Smooth muscle cell (in vitro differentiated cells): ENCODE results near the gene TMEM88. TPM values are rescaled to one million over a fixed set of nuclear protein-coding genes. Genes with fewer than 3 reads are reported as not detected.

Experiments used
- DNase-seq: peaks from one replicate; lab custom pipeline; 2025; ENCODE audit not compliant: unreplicated experiment; lab: John Stamatoyannopoulos, UW
- H2AFZ ChIP-seq: fragments of 200-600 bp; sonication (generic); 2 replicates; pipeline ENCODE4 v1.6.0; 2016; ENCODE audit warnings: antibody characterized with exemption, low read depth, mild to moderate bottlenecking
- H3F3A ChIP-seq: fragments of 200-600 bp; sonication (generic); 2 replicates; pipeline ENCODE4 v1.6.0; 2017; ENCODE audit warnings: antibody characterized with exemption, low read depth
- H3K27ac ChIP-seq: fragments of 200-600 bp; sonication (generic); 2 replicates; pipeline ENCODE4 v1.5.1; 2016; ENCODE audit warnings: low read depth, mild to moderate bottlenecking
- H3K27me3 ChIP-seq: fragments of 200-600 bp; sonication (generic); 2 replicates; pipeline ENCODE4 v1.6.1; 2016; ENCODE audit warnings: low read depth, mild to moderate bottlenecking
- H3K36me3 ChIP-seq: fragments of 200-600 bp; sonication (generic); 2 replicates; pipeline ENCODE4 v1.5.1; 2016; ENCODE audit warnings: low read depth
- H3K4me1 ChIP-seq: fragments of 200-600 bp; sonication (generic); 2 replicates; pipeline ENCODE4 v1.5.1; 2016; ENCODE audit warnings: low read depth
- H3K4me2 ChIP-seq: fragments of 200-600 bp; sonication (generic); 2 replicates; pipeline ENCODE4 v1.6.0; 2016; ENCODE audit warnings: mild to moderate bottlenecking
- H3K4me3 ChIP-seq: fragments of 200-600 bp; sonication (generic); 2 replicates; pipeline ENCODE4 v1.5.1; 2016; ENCODE audit warnings: mild to moderate bottlenecking
- H3K79me2 ChIP-seq: fragments of 200-600 bp; sonication (generic); 2 replicates; pipeline ENCODE4 v1.6.0; 2016; ENCODE audit warnings: low read depth, mild to moderate bottlenecking
- H3K9ac ChIP-seq: fragments of 200-600 bp; sonication (generic); 2 replicates; pipeline ENCODE4 v1.6.0; 2016; ENCODE audit warnings: low read depth
- H3K9me3 ChIP-seq: fragments of 200-600 bp; sonication (generic); replicated peaks from 2 replicates; pipeline ENCODE4 v1.5.1; 2016; ENCODE audit warnings: low read depth
- H4K20me1 ChIP-seq: fragments of 200-600 bp; sonication (generic); 2 replicates; pipeline ENCODE4 v1.6.0; 2016; ENCODE audit warnings: low read depth
- WGBS: methylation state at CpG from one replicate; pipeline ENCODE4 v1.1.7; 2016; ENCODE audit warnings: low lambda C conversion rate; 5-methylcytosine and 5-hydroxymethylcytosine counted together
- polyA plus RNA-seq: library from polyadenylated mRNA; unstranded; fragments of >200 nt; fragmentation: Nextera tagmentation; extraction: Ambion mirVana; gene quantifications from 2 replicates; pipeline ENCODE4 v1.2.1, GENCODE V29; 2016
- total RNA-seq: library from RNA; depleted of rRNA; stranded (reverse); fragments of >200 nt; gene quantifications from 2 replicates; pipeline ENCODE4 v1.2.3, GENCODE V29; 2014
- TF ChIP-seq, protein P1 (sequence below): fragments of 200-600 bp; sonication (generic); IDR thresholded peaks from 2 replicates; pipeline ENCODE4 v1.5.1; 2017; ENCODE audit warnings: borderline replicate concordance, mild to moderate bottlenecking, antibody characterized with exemption; ENCODE audit not compliant: insufficient read depth, poor library complexity, severe bottlenecking

TMEM88 gene
- total and polyA plus RNA-seq, 2 experiments from 2014 or later, result 5.1 to 16.1 TPM

DNA sequence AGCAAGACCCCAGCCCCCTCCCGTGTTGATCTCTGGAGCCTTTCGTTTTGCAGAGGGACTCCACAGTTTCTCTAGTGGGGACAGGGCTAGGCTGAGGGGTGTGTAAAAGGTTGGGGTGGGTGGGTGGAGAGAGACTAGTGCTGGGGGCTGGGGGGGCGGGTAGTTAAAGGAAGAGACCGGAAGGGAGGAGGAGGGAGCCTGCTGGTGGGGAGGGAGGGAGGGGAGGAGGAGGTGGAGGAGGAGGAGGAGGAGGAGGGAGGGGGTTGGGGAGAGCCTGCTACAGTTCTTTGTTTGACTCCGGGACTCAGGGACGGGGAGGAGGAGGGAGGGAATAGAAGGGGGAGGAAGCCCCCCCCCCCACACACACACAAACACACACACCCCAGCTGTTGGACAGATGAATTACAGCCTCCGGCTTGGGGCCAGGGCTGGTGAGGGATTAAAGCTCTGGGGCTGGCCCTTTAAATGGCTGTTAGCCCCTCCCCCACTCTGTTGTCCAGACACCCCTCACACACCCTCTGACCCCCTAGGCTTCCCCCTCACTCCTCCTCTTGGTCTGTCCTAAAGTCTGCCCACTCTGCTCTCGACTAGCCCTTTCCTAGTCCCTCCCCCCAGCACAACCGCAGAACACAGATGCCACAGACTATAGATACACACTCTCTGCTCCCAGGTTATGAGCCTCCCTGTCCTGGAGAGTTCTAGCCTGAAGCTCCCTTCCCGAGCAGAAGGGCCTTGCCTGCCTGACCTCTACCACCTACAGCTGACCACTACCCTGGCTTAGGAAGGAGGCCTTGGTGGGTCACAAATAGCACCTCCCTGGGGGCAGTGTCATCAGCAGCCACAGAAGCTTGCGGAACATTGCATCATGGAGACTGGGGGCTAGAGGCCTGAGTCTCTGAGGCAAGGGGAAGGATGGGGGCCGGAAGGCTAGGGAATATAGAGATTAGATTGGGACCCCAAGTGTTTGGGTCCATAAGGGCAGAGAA is 16.5 kb upstream of the TMEM88 start:
- peak overlapping the region; percentile 100 for H3K27ac ChIP-seq
- TF ChIP-seq, protein P1, sequence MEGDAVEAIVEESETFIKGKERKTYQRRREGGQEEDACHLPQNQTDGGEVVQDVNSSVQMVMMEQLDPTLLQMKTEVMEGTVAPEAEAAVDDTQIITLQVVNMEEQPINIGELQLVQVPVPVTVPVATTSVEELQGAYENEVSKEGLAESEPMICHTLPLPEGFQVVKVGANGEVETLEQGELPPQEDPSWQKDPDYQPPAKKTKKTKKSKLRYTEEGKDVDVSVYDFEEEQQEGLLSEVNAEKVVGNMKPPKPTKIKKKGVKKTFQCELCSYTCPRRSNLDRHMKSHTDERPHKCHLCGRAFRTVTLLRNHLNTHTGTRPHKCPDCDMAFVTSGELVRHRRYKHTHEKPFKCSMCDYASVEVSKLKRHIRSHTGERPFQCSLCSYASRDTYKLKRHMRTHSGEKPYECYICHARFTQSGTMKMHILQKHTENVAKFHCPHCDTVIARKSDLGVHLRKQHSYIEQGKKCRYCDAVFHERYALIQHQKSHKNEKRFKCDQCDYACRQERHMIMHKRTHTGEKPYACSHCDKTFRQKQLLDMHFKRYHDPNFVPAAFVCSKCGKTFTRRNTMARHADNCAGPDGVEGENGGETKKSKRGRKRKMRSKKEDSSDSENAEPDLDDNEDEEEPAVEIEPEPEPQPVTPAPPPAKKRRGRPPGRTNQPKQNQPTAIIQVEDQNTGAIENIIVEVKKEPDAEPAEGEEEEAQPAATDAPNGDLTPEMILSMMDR, result no peak
- no peaks in the 10 kb centered on the region for H3K36me3 ChIP-seq
- 13% methylated on average over 6 of the region's 12 CpGs for WGBS
- H2AFZ ChIP-seq, result no peak overlapping the region
- H3K4me2 ChIP-seq, result peak overlapping the region; percentile 90
- peaks cover 26% of the 10 kb centered on the region for H4K20me1 ChIP-seq
- no peaks in the 10 kb centered on the region for H3K27me3 ChIP-seq
- peaks cover 28% of the 10 kb centered on the region for H3K4me1 ChIP-seq
- DNase-seq, result no peak
- H3K9me3 ChIP-seq, result no peaks in the 10 kb centered on the region
- peaks cover 49% of the 10 kb centered on the region for H3F3A ChIP-seq
- peaks cover 22% of the 10 kb centered on the region for H3K79me2 ChIP-seq
- peak overlapping the region; percentile 100 for H3K9ac ChIP-seq
- H3K4me3 ChIP-seq, result peak overlapping the region; percentile 76

DNA sequence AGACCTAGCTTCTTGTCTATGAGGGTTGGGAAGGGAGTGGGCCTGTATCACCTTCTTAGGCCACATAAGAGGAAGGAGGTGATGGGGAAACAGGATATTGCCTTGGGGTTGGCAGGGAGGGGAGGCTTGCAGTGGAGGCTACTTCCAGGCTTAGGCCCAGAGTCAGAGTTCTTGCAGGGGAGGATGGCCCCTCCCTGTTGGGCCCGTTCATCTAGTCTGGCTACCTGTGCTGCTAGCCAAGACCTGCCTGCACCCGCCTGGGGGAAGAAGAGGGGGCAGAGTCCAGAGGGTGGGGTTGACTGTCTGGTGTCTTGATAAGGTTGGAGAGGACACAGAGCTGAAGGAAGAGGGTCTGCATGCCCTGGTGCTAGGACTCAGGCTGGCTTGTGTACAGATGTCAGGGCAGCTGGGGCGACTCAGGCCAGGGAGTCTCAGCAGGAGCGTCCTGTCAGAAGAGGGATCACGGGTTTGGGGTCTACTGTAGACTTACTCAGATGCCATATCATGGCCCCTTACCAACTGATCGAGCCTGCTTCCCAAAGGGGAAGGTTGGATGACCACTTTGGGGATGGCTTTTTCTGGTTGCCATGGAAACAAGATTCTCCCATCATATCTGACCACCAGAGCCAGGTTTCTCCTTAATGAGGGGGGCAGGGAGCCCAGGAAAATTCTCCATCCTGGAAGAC is 15.5 kb upstream of the TMEM88 start:
- Histone ChIP-seq H3K27ac (peak overlapping the region; percentile 100), H3K9me3 (no peaks in the 10 kb centered on the region)

DNA sequence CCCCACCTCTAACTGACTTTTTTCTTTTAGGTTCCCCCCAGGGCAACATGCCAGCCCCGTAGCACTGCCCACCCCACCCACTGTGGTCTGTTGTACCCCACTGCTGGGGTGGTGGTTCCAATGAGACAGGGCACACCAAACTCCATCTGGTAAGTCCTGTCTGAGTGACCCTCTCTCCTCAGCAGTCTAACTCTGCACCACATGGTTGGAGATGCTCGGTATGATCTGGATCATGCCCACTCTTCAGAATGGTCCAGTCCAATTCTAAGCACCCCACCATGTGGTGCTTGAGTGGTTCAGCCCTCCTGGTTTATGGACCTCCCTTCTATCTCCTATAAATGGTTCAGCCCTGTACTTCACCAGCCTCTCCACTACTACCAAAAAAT is 15.0 kb upstream of the TMEM88 start:
- H3K27me3 ChIP-seq, result no peaks in the 10 kb centered on the region
- H3K79me2 ChIP-seq, result peaks cover 28% of the 10 kb centered on the region
- no peaks in the 10 kb centered on the region for H3K9me3 ChIP-seq
- H2AFZ ChIP-seq, result no peak overlapping the region
- H3K27ac ChIP-seq, result peak overlapping the region; percentile 100
- 81% methylated on average over 2 of the region's 2 CpGs for WGBS
- peaks cover 35% of the 10 kb centered on the region for H4K20me1 ChIP-seq
- DNase-seq, result no peak
- no peaks in the 10 kb centered on the region for H3K36me3 ChIP-seq
- H3K4me2 ChIP-seq, result peak overlapping the region; percentile 90
- H3K4me3 ChIP-seq, result no peak overlapping the region
- H3F3A ChIP-seq, result peaks cover 49% of the 10 kb centered on the region
- TF ChIP-seq, protein P1, result no peak
- H3K9ac ChIP-seq, result peak overlapping the region; percentile 100
- peaks cover 26% of the 10 kb centered on the region for H3K4me1 ChIP-seq

More for the DNA sequence above, 15.5 kb upstream of the TMEM88 start:
- 58% methylated on average over 5 of the region's 6 CpGs for WGBS
- DNase-seq, result no peak
- Histone ChIP-seq H3K36me3 (no peaks in the 10 kb centered on the region), H3K4me2 (peak overlapping the region; percentile 90), H3F3A (peaks cover 49% of the 10 kb centered on the region), H3K79me2 (peaks cover 22% of the 10 kb centered on the region), H3K9ac (peak overlapping the region; percentile 100), H3K4me3 (peak overlapping the region; percentile 76), H3K27me3 (no peaks in the 10 kb centered on the region), H4K20me1 (peaks cover 31% of the 10 kb centered on the region), H2AFZ (no peak overlapping the region), H3K4me1 (peaks cover 26% of the 10 kb centered on the region)
- TF ChIP-seq, protein P1, result no peak
